Measurements from ENCODE around the gene CCND2. TPM values are rescaled to one million over a fixed set of nuclear protein-coding genes. Genes with fewer than 3 reads are reported as not detected.

Gene CCND2
- total RNA-seq, 2 experiments from 2014 or later, result 159 to 163 TPM

DNA sequence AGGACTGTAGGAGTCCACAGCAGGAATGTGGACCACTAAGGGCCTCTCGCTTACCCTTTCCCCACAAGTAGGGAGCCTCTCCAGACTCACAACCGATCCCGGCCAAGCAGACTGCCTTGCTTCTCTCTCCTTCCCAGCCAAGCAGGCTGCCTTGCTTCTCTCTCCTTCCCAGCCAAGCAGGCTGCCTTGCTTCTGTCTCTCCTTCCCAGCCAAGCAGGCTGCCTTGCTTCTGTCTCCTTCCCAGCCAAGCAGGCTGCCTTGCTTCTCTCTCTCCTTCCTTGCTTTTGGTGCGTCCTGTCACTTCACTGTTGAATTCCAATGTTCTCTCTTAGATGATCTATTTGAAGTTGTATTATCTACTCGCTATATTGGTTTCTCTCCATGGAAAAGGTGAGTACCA lies 32.6 kb upstream of the CCND2 start:
- peaks cover 15% of the 10 kb centered on the region for H3K27me3 Mint-ChIP-seq
- H3K27ac Mint-ChIP-seq, result no peak overlapping the region
- POLR2A ChIA-PET, result no interaction called here
- Histone ChIP-seq H3K27me3 (ENCODE audit: control insufficient read depth in 1 of 2, insufficient read depth in 2 of 2, low read length in 2 of 2) (peaks cover 0 to 2% of the 10 kb centered on the region in 2 experiments), H3K4me3 (ENCODE audit: low read length) (no peak overlapping the region), H3K36me3 (ENCODE audit: insufficient read depth, low read length) (no peaks in the 10 kb centered on the region), H3K27ac (ENCODE audit: low read depth in 1 of 2, low read length in 2 of 2) (no peak overlapping the region), H3K4me1 (ENCODE audit: insufficient read depth, low read length) (peaks cover 11% of the 10 kb centered on the region), H3K9me3 (ENCODE audit: control insufficient read depth in 1 of 2, insufficient read depth in 1 of 2, low read length in 2 of 2) (peaks cover 9 to 27% of the 10 kb centered on the region in 2 experiments)
- DNase-seq (no peak), ATAC-seq (ENCODE audit: poor library complexity) (no peak)
- peaks cover 17% of the 10 kb centered on the region for H3K9me3 Mint-ChIP-seq
- CTCF ChIA-PET, result no interaction called here
- intact Hi-C loops (cut with DNase I, micrococcal nuclease), result no loop called here
- H3K4me1 Mint-ChIP-seq (ENCODE audit: low read depth), result no peaks in the 10 kb centered on the region
- H3K4me3 Mint-ChIP-seq, result no peak overlapping the region
- H3K36me3 Mint-ChIP-seq (ENCODE audit: low read depth), result peaks cover 23% of the 10 kb centered on the region
- TF ChIP-seq, protein P1, sequence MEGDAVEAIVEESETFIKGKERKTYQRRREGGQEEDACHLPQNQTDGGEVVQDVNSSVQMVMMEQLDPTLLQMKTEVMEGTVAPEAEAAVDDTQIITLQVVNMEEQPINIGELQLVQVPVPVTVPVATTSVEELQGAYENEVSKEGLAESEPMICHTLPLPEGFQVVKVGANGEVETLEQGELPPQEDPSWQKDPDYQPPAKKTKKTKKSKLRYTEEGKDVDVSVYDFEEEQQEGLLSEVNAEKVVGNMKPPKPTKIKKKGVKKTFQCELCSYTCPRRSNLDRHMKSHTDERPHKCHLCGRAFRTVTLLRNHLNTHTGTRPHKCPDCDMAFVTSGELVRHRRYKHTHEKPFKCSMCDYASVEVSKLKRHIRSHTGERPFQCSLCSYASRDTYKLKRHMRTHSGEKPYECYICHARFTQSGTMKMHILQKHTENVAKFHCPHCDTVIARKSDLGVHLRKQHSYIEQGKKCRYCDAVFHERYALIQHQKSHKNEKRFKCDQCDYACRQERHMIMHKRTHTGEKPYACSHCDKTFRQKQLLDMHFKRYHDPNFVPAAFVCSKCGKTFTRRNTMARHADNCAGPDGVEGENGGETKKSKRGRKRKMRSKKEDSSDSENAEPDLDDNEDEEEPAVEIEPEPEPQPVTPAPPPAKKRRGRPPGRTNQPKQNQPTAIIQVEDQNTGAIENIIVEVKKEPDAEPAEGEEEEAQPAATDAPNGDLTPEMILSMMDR (IDR thresholded peaks at IDR 0.05), result no peak

DNA sequence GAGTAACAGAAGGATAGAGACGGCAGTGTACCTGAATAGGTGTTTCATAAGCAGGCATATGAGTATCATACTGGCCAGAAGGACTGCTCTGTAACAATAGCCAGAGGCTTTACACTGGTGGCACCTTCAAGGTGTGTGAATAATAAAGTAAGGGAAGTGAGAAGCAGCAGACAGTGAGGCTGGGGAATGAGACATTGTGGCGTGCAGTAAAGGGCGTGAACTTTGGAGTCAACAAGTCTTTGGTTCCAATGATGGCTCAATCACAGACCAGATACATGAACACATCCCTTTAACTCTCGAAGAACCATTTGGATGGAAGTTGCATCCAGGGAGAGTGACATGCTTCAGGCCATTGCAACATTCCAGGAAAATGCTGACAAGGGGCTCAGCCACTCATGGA lies 32.0 kb upstream of the CCND2 start:
- CTCF ChIA-PET, result no interaction called here
- Histone ChIP-seq H3K4me3 (ENCODE audit: low read length) (no peak overlapping the region), H3K36me3 (ENCODE audit: insufficient read depth, low read length) (no peaks in the 10 kb centered on the region), H3K27me3 (ENCODE audit: control insufficient read depth in 1 of 2, insufficient read depth in 2 of 2, low read length in 2 of 2) (peaks cover 0 to 2% of the 10 kb centered on the region in 2 experiments), H3K9me3 (ENCODE audit: control insufficient read depth in 1 of 2, insufficient read depth in 1 of 2, low read length in 2 of 2) (peaks cover 9 to 27% of the 10 kb centered on the region in 2 experiments), H3K4me1 (ENCODE audit: insufficient read depth, low read length) (peaks cover 11% of the 10 kb centered on the region), H3K27ac (ENCODE audit: low read depth in 1 of 2, low read length in 2 of 2) (no peak overlapping the region)
- ATAC-seq (ENCODE audit: poor library complexity), result no peak
- DNase-seq, result no peak
- peaks cover 15% of the 10 kb centered on the region for H3K27me3 Mint-ChIP-seq
- peaks cover 23% of the 10 kb centered on the region for H3K36me3 Mint-ChIP-seq (ENCODE audit: low read depth)
- no peak overlapping the region for H3K27ac Mint-ChIP-seq
- no peak overlapping the region for H3K4me3 Mint-ChIP-seq
- POLR2A ChIA-PET, result no interaction called here
- peaks cover 17% of the 10 kb centered on the region for H3K9me3 Mint-ChIP-seq
- intact Hi-C loops (cut with DNase I, micrococcal nuclease), result no loop called here
- H3K4me1 Mint-ChIP-seq (ENCODE audit: low read depth), result no peaks in the 10 kb centered on the region
- TF ChIP-seq, protein P1 (IDR thresholded peaks at IDR 0.05), result no peak

DNA sequence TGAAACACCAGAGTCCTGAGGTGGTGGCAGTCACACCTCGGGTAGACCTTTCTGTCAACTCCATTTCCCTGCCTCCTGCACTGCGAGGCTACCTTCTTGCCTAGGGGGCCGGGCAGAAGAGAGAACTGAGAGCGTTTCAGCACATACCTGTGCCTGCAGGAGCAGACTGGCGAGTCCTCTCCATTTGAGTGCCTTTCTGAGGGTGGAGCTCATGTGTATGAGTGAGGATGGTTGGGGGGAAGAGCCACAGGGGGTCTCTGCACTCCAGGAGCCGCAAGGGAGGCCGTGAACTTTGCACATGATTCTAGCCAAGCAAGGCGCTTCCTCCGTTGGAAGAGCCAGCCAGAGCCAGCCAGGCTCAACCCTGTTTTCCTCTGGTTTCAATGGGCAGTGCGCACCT lies 31.0 kb upstream of the CCND2 start:
- ChIA-PET CTCF (no interaction called here), POLR2A (interaction anchor here (1.2 kb wide), 1 partner anchor 29 kb away, joined by 3 read pairs; no protein-coding TSS in a partner anchor)
- TF ChIP-seq, protein P1 (IDR thresholded peaks at IDR 0.05), result no peak
- Histone ChIP-seq H3K36me3 (ENCODE audit: insufficient read depth, low read length) (no peaks in the 10 kb centered on the region), H3K27ac (ENCODE audit: low read depth in 1 of 2, low read length in 2 of 2) (no peak overlapping the region), H3K9me3 (ENCODE audit: control insufficient read depth in 1 of 2, insufficient read depth in 1 of 2, low read length in 2 of 2) (peaks cover 9 to 20% of the 10 kb centered on the region in 2 experiments), H3K4me1 (ENCODE audit: insufficient read depth, low read length) (peaks cover 11% of the 10 kb centered on the region), H3K4me3 (ENCODE audit: low read length) (no peak overlapping the region), H3K27me3 (ENCODE audit: control insufficient read depth in 1 of 2, insufficient read depth in 2 of 2, low read length in 2 of 2) (peaks cover 0 to 2% of the 10 kb centered on the region in 2 experiments)
- DNase-seq (no peak), ATAC-seq (ENCODE audit: poor library complexity) (no peak)
- H3K27ac Mint-ChIP-seq, result no peak overlapping the region
- no peaks in the 10 kb centered on the region for H3K4me1 Mint-ChIP-seq (ENCODE audit: low read depth)
- peaks cover 15% of the 10 kb centered on the region for H3K27me3 Mint-ChIP-seq
- peaks cover 14% of the 10 kb centered on the region for H3K36me3 Mint-ChIP-seq (ENCODE audit: low read depth)
- no peak overlapping the region for H3K4me3 Mint-ChIP-seq
- peaks cover 9% of the 10 kb centered on the region for H3K9me3 Mint-ChIP-seq
- intact Hi-C loops (cut with DNase I, micrococcal nuclease), result no loop called here

Measured in CD4-positive, alpha-beta T cell (primary cell).